ENCODE measurements around the gene JARID2. TPM values are rescaled to one million over a fixed set of nuclear protein-coding genes. Genes with fewer than 3 reads are reported as not detected.

The JARID2 gene
- polyA plus RNA-seq, 1 donor (not counting 4 experiments of a cell fraction or from before 2014, with no cell fraction given), result 11.0 TPM

GRCh38 chr6:15498640-15499039 lies 252.8 kb downstream of the JARID2 start:
- Histone ChIP-seq H3K9me1 (ENCODE audit: control insufficient read depth, extremely low read depth, insufficient read depth, low read length) (peaks cover 10% of the 10 kb centered on the region), H3K9ac (ENCODE audit: control insufficient read depth, extremely low read depth, insufficient read depth, low read length) (no peak overlapping the region), H3K36me3 (ENCODE audit: control insufficient read depth in 2 of 2, extremely low read depth in 1 of 2, insufficient read depth in 2 of 2, low read length in 2 of 2) (peaks cover 14 to 38% of the 10 kb centered on the region in 2 experiments), H4K20me1 (ENCODE audit: control insufficient read depth, extremely low read depth, insufficient read depth, low read length) (peaks cover 13% of the 10 kb centered on the region), H3K4me2 (ENCODE audit: control insufficient read depth, extremely low read depth, insufficient read depth, low read depth, low read length) (no peak overlapping the region), H3K4me1 (ENCODE audit: control insufficient read depth, extremely low read depth, insufficient read depth, low read length) (peaks cover 12% of the 10 kb centered on the region), H3K27me3 (ENCODE audit: control insufficient read depth, extremely low read depth, insufficient read depth, low read length) (no peaks in the 10 kb centered on the region), H3K27ac (ENCODE audit: control insufficient read depth, insufficient read depth, low read length) (peak overlapping the region; percentile 23), H3K79me2 (ENCODE audit: control insufficient read depth, insufficient read depth, low read length) (peaks cover 12% of the 10 kb centered on the region), H3K4me3 (ENCODE audit: control insufficient read depth in 2 of 3, extremely low read depth in 1 of 3, insufficient read depth in 2 of 3, low read depth in 1 of 3, low read length in 3 of 3) (no peak overlapping the region), H3K9me3 (ENCODE audit: control insufficient read depth, low read depth, low read length) (no peaks in the 10 kb centered on the region), H2AFZ (ENCODE audit: control insufficient read depth, low read length) (no peak overlapping the region)
- DNase-seq (ENCODE audit: low read depth, low spot score), result peak; percentile 53
- TF ChIP-seq EZH2 (IDR thresholded peaks at IDR 0.05; ENCODE audit: low read length), result no peak
- TF ChIP-seq CTCF (optimal IDR thresholded peaks at IDR 0.05 in 1 of 3, IDR thresholded peaks at IDR 0.05 in 1 of 3, conservative IDR thresholded peaks at IDR 0.05 in 1 of 3; ENCODE audit: extremely low read depth in 1 of 3, insufficient read depth in 2 of 3, low read length in 3 of 3), result no peak
- dilution Hi-C loops (cut with MboI; ENCODE audit: extremely low pct_ligation_motif_present, low sequenced_read_pairs), result no loop called here
- peak; percentile 93 for FAIRE-seq

GRCh38 chr6:15499125-15499524 lies 253.3 kb downstream of the JARID2 start:
- Histone ChIP-seq H3K4me3 (ENCODE audit: control insufficient read depth in 2 of 3, extremely low read depth in 1 of 3, insufficient read depth in 2 of 3, low read depth in 1 of 3, low read length in 3 of 3) (no peak overlapping the region), H3K9ac (ENCODE audit: control insufficient read depth, extremely low read depth, insufficient read depth, low read length) (no peak overlapping the region), H3K27ac (ENCODE audit: control insufficient read depth, insufficient read depth, low read length) (peak overlapping the region; percentile 18), H3K9me1 (ENCODE audit: control insufficient read depth, extremely low read depth, insufficient read depth, low read length) (peaks cover 10% of the 10 kb centered on the region), H3K4me2 (ENCODE audit: control insufficient read depth, extremely low read depth, insufficient read depth, low read depth, low read length) (no peak overlapping the region), H3K9me3 (ENCODE audit: control insufficient read depth, low read depth, low read length) (no peaks in the 10 kb centered on the region), H4K20me1 (ENCODE audit: control insufficient read depth, extremely low read depth, insufficient read depth, low read length) (peaks cover 13% of the 10 kb centered on the region), H3K27me3 (ENCODE audit: control insufficient read depth, extremely low read depth, insufficient read depth, low read length) (no peaks in the 10 kb centered on the region), H3K4me1 (ENCODE audit: control insufficient read depth, extremely low read depth, insufficient read depth, low read length) (peaks cover 13% of the 10 kb centered on the region), H3K79me2 (ENCODE audit: control insufficient read depth, insufficient read depth, low read length) (peaks cover 12% of the 10 kb centered on the region), H2AFZ (ENCODE audit: control insufficient read depth, low read length) (no peak overlapping the region), H3K36me3 (ENCODE audit: control insufficient read depth in 2 of 2, extremely low read depth in 1 of 2, insufficient read depth in 2 of 2, low read length in 2 of 2) (peaks cover 14 to 38% of the 10 kb centered on the region in 2 experiments)
- FAIRE-seq, result no peak
- no peak for DNase-seq (ENCODE audit: low read depth, low spot score)
- dilution Hi-C loops (cut with MboI; ENCODE audit: extremely low pct_ligation_motif_present, low sequenced_read_pairs), result no loop called here
- no peak for TF ChIP-seq CTCF (optimal IDR thresholded peaks at IDR 0.05 in 1 of 3, IDR thresholded peaks at IDR 0.05 in 1 of 3, conservative IDR thresholded peaks at IDR 0.05 in 1 of 3; ENCODE audit: extremely low read depth in 1 of 3, insufficient read depth in 2 of 3, low read length in 3 of 3)
- TF ChIP-seq EZH2 (IDR thresholded peaks at IDR 0.05; ENCODE audit: low read length), result no peak

Measured in keratinocyte (primary cell).